Measurements from ENCODE around the gene LDLRAD4. TPM values are rescaled to one million over a fixed set of nuclear protein-coding genes. Genes with fewer than 3 reads are reported as not detected.

The LDLRAD4 gene
- polyA plus RNA-seq, 1 donor = 9.3 TPM

DNA sequence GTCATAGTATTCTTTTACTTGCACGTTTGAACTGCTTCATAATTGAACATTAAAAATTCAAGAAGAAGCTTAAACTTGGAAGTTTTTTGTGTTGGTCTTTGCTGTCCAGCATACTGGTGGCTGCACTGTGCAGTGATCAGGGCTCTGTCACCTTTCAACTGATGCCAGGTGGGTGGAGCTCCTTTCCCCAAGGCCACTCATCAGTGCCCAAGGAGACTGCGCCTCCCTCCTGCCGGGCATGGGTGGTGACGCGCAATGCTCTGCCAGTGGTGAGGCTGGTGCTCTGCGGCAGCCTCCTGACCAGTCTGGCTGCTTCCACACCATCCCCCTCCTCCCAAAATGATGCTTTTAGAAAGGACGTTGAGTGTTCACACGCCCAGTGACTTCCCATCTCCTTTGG lies 16.0 kb upstream of the LDLRAD4 start:
- no peak for DNase-seq (ENCODE audit: low read depth)

DNA sequence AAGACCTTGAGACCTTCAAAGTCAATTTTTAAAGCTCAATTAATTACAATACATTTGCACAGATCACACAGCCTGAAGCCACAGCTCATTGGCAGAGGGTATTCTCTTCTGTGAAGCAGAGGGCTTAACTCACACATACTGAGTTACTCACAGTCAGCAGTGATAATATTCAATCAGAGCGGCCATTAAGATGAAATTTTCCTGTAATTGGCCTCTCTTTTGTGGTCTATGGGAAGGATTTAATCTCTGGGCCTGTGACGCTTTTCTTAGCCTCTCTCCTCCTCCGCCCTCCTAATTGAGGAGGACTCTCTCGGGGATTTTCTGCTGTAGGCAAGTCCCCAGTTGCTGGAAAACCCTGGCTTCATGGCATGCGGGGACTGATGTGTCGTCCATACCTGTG lies 12.3 kb upstream of the LDLRAD4 start:
- DNase-seq (ENCODE audit: low read depth) = no peak

DNA sequence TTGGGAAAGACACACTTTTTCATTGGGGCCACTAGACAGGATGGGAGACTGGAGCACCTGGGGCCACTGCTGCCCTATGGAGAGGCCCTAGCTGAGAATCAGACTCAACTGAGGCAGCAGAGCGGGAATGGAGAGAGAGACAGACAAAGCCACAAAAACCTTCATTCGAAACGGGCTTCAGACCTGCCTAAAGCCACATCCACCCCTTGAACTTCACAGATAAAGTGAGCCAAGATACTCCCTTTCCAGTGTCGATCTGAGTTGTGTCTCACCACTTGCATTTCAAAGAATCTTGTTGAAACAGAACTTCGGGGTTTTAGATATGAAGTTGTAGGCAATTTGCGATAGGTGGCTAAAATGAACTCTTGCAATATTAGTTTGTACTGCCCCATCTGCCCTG lies 11.3 kb upstream of the LDLRAD4 start:
- no peak for DNase-seq (ENCODE audit: low read depth)

DNA sequence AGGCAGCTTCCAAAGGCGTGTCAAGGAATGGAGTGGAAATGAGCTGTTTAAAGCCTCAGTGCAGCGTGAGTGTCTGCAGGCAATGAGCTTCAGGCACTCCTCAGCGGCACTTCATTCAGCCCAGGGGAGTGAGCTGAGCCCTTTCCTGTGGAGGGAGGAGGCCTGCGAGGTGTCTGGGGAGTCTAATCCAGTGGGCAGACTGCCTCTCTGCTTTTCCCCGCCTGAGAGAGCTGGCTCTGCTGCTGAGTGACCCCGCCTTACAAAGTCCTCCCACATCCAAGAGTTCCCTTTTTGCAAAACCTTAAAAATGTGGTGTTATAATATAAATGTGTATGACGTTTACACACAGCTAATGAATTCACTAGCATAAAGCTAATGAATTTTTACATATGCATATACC lies 7.0 kb upstream of the LDLRAD4 start:
- no peak for DNase-seq (ENCODE audit: low read depth)

DNA sequence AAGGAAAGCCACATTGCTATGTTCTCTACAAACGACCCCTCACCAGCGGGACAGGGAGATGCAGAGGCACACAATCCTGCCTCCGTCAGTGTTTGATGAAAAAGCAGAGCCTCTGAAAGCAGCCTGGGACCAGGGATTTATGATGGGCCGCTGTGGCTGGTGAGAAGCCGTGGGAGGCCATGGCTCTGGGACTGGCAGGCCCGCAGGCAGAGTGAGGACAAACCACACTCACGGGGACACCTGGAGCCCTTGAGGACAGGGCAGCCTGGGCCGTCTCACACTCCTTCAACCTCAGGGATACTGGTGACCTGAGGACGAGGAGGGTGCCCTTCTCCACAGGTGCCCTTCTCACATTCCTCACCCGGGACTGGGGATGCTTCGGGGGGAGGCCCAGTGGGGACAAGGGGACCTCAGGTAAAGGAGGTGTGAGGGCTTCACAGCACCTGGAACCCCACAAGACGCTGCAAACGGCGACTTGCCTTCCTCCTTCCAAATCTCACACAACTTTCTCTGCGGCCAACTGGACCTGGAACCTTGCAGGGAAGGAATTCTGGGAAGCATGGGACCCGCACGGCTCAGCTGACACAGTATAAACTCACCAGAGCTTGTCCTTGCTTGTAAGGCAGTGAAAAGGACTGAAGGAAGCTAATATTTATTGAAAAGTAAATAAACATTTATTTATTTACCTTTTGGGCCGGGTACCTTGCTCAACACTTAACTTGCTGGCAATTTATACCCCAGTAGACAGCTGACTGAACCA lies 5.3 kb upstream of the LDLRAD4 start:
- DNase-seq (ENCODE audit: low read depth) = no peak

DNA sequence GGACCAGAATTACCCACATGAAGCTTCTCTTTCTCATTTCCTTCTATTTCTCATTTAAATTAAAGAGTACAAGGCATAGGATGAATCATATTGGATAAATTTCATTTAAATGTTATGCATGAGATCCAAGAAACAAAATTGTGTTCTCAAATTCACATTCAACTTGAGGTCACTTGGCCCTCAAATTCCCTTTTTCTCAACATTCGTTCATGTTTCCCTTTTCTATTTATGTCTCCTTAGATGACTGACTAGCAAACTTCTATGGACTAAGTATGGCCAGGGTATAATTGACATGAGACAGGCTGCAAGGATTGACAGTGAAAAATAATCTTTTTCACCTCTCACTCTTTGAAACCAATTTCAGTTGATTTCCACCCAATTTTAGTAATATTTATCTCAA lies 4.0 kb upstream of the LDLRAD4 start:
- DNase-seq (ENCODE audit: low read depth) = no peak

DNA sequence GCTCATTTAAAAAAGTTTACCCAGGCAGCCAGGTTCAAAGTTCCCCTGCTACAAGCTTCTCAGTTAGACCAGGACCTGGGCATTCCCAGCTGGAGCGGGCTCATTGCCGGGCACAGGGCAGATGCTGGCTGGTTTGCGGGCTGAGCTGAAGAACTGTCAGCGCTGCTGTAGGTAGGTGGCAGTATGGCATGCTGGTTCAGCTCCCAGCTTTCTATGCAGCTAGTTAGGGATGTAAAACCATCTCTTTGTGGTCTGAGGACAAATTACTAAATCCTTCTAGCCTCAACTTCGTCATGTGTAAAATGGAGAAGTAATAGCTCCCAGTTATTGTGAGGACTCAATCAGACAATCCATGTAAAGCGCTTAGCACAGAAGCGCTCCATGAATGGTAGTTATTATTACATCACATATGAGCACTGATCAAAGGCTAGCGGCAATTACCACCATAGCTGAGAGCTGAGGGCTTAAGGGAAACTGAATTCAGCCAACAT lies 2.4 kb upstream of the LDLRAD4 start:
- no peak for DNase-seq (ENCODE audit: low read depth)

DNA sequence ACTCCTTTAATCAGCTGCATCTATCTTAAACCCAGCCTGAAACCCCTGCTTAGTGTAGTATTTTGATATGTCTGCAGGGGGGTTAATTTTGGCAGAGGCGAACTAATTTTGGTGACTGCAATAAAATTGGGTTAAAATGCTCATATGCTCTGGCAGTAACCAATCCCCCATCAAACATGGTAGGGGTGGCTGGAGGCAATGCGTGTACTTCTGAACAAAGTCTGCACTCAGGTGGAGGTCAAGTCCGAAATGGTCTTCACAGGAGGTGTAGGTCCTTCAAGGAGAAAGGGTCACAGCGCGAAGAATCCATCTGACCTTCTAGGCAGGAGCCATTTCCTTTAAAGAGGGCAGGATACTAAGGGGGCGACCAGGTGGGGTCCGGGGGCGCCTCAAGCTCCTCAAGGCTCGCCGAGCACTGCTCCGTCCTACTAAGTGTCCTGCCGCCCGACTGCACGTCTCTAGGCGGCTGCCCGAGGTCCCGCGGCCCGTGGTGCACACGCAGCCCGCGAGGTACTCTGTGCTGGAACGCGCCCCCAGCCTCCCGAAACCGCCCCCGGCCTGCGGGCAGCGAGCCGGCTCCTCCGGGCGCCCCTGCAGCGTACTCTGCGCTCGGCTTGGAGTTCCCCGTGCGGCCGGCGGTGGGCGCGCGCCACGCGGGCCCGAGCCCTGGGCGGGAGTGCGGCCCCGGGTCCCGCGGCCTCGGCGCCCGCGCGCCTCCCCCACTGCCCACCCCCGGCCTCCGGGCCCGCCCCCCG lies 1.7 kb upstream of the LDLRAD4 start:
- no peak for DNase-seq (ENCODE audit: low read depth)

DNA sequence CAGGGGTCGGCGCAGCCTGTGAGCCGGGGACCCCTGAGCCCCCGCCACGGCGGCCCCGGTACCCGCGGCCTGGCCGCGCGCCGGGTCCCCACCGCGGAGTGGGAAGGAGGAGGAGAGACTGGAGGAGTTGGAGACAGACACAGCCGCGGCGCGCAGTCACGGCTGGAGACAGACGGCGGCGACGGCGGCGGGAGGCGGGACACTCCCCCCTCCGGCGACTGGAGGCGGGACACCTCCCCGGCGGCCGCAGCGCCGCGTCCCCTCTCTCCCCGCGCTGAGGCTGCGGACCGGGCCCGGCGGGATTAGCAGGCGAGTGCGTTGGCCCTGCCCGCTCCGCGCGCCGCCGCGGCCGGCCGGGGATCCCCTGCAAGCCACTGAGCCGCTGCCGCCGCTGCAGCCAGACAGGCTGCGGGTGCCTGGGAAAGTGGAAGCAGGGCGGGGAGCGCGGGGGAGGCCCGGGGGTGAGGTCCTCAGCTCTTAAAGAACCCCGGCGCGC lies 1.0 kb upstream of the LDLRAD4 start:
- no peak for DNase-seq (ENCODE audit: low read depth)

DNA sequence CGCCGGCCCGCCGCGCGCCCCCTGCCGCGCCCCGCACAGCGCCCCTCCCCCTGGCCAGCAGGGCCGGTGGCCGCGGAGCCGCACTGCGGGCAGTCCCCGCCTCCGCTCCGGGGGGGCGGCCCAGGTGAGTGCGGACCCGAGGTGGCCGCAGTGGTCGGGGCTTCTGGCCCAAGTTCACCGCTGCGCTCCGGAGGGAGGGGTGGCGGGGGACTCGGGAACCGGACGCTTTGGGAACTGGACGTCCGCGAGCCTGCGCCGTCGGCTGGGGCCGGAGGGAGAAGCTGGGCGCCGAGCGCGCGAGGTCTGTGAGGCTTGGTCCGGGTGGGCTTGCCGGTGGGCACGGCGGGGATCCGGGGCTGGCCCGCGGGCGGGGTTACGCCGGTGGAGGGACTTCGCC lies 591 bp upstream of the LDLRAD4 start:
- no peak for DNase-seq (ENCODE audit: low read depth)

DNA sequence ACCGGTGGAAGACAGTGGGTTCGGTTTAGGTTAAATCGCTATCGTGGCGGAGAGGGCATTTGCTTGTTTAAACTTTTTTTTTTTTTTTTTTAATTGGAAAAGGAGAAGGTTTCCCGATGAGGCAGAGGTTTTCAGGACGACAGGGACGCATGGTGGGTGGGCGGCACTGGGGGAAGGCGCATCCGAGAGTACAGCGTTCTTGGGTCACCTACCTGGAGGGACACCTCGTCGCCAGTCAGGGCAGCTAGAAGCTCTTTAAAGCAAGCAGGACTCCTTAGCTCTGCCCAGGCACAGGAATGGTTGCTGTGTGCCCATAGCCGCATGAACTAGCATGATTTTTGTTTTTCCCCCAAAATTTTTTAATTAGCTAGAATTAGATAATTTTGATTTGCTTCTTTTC lies 437 bp downstream of the LDLRAD4 start:
- DNase-seq (ENCODE audit: low read depth) = no peak

DNA sequence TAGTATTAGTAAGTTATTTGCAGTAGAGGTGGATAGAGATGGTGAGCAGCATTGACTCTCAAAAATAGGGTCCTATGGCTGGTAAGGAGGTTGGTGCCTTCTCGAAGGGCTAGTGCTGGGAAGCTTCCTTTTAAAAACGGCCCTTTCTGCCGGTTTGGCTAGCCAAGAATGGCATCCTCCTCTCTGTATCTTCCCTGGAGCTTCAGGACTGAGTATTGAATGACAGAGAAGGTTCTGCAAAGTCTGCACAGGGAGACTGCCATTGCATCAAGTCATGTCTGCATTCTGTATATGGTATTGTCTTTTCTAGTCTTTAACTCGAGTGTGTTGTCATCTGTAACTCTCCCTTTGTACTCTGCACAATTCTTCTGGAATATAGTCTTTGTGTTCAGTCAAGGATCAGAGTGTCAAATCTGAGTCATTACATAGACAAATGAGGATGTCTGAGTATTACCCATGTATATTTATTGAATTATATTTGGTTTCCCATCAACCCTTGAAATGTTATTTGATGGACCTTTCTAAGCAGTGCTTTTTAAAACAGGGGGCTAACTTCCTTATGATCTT lies 1.1 kb downstream of the LDLRAD4 start:
- no peak for DNase-seq (ENCODE audit: low read depth)

DNA sequence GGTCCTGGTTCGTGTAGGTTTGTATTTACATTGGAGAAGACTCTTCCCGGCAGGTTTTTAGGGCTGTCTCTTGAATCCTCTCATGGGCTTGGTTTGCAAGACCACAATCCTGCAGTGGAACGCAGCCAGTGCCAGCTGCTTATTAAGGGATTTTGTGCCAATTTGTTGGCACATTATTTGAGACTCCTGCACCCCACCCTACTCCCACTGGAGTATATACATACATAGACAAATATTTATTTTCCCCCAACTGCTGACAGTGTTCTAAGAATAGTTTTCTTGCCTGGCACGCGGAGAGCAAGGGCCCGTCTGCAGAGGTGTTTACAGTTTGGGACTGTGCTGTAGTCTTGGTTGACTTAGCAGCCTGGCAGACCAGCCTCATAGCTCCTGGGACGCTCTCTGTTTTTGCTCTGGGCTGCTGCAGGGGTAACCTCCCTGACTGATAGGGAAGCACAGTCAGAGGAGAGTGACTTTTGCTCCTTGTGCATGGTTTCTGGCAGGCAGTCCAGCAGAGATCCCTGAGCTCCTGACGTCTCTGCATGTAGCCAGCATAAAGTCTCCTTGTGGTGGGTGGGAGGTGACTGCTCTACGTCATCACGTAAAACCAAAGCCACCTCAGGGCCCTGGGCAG lies 1.9 kb downstream of the LDLRAD4 start:
- DNase-seq (ENCODE audit: low read depth) = no peak

DNA sequence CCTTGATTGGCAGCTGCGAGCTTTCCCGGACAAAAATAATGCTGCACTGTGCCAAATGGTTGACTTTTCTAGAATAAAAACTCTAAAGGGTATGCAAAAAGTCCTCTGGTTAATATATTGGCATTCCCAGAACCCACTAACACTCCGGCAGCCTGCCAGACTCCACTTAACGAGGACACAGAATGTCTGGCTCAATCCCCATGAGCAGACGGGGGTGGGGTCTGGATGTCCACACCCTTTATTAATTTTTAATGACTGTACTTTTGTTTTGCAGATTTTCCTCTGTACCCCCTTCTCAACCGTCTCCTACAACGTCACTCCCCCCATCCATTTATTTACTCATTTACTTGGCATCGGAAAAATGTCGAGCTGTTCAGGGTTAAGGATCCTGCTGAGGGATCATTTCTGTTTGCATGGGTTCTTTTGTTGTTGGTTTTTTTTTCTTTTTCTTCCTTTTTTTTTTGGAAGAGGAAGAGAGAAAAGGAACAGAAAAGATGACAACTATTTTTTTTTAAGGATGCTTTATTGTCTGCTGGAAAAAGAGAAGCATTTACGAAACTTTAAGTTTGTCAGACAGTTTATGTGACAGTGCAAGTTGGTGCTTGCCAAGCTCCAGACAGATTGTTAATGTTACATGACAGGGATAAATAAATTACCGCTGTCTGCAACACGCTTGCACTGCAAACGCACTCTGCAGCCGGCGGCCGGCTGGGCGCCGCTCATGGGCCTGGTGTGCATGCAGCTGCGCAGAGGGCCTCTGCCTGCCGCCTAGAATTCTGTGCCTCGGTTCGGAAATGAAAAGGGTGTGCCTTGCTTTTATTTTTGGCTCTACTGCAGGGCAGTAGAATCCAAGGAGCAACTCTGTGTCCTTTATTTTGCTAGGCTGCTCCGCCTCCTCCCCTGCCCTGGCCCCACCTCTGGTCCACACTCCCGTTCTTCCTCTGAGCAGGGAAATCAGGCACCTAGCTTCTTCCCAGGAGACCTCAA lies 3.6 kb downstream of the LDLRAD4 start:
- no peak for DNase-seq (ENCODE audit: low read depth)

DNA sequence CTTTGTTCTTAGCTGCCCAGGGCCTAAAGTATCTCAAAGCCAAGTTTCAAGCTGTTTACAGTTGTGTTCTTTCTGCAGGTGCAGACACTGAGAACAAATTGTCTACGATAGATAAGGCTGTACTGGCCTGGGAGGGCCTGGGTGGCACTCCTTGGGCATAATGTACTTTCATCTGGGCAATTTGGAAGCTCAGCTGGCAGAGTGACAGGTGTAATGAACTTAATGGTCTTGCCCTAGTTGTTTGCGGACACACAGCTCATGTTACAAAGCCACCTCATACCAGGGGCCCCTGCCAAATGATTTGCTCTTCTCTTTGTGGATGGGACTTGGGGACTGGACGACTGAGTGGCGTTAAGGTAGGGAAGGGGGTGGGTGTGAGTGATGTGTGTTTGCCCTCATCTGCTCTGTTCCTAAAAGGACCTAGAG lies 4.3 kb downstream of the LDLRAD4 start:
- no peak for DNase-seq (ENCODE audit: low read depth)

DNA sequence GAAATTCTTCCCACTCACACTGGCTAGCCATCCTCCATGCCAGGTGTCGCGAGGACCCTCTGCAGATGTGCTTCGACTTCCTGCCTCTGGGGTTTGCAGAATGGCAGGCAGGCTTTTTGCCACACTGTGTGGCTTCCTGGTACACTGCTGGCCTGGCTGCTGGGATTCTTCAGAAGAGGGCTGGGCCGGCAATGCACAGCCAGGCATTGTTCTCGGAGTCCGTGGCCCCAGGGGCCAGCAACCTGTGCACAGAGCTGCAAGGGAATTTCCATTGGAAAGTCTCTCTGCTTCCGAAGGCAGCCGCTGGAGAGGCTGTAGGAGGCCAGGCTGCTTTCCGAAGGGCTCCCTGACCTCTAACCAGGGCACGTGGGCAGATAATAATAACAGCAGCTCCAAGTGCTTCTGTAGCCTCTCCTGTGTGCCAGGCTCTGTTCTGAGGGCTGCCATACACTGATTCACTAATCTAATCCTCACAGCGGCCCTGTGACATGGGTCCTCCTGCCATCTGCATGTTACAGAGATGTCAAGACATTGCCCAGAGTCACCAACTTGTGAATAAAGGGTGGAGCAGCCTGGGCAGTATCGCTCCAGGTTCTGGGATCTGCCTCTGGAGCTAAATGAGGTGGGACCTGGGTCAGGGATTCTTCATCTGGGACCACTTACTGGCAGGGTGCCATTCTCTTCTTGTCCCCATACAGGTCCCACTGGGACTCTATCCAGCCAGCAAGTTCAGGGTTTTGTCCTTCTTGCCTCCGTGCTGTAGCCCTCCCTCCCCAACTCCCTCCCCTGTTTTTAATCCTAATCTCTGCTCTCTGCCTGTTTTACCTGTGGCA lies 5.0 kb downstream of the LDLRAD4 start:
- DNase-seq (ENCODE audit: low read depth) = no peak

DNA sequence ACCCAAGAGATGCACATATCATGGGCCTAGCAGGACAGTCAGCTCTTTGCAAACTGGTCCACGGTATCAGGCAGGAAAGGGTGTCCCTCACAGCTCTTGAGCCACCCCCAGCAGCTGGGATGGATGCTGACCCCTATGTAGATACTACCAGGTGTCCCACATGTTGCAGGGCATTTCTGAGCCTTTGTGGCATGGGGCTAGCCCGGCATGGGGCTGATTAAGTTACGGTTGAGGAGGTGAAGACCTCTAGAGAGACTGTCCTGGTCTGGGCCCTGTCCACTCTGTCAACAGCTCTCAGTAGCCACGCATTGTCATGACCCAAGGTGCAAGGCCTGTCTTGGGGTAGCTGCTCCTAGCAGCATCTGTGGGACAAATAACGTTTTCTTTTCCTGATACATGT lies 6.7 kb downstream of the LDLRAD4 start:
- no peak for DNase-seq (ENCODE audit: low read depth)

DNA sequence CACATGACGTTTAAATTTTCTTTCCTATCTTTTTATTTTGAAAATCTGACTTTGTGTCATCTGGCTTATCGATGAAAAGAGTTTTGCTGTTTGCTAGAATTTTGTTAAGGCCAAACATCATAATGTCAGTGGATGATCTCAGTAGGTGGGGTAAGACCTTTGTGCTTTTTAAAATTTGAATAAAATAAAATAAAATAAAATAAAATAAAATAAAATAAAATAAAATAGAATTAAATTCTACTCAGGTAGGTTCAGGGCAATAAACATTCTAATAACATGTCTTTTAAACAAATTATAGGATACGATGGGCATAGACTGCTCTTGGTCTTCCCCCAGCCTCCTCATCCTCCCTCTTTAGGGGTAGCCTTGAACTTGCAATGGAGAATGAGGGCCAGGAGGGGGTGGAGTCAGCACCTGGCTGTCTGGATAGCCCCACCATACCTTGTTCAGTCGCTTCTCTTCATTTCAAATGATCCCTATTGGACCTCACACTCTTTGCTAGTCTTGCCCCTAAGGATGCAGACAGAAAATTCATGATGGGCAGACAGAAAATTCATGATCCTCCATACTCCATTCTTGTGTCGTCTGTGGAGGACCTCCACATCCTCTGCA lies 8.1 kb downstream of the LDLRAD4 start:
- no peak for DNase-seq (ENCODE audit: low read depth)

DNA sequence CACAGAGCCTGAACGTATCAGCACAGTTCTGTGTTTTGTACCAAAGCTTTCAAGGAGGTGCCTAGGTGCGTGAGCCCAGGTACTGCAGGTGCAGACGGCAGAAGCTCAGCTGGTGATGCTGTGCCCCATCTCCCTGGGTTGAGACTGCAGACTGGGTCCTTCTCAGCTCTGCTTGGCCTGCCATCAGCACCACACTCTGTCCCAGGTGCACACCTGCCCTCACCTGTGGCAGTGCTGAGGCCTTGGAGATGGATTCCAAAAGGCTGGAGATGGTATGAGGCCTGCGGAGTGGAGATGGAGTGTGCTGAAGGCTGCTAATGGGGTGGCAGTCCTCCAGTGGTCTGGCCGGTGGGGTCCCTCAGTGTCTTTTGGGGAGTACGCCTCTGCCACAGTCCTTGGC lies 9.3 kb downstream of the LDLRAD4 start:
- no peak for DNase-seq (ENCODE audit: low read depth)

Data from forelimb muscle (tissue), 1 donor.